ENCODE measurements around the gene ERC2. TPM values are rescaled to one million over a fixed set of nuclear protein-coding genes. Genes with fewer than 3 reads are reported as not detected.

The ERC2 gene
- total and polyA plus RNA-seq, 9 donors, result 1.2 to 9.4 (median 5.4) TPM

DNA sequence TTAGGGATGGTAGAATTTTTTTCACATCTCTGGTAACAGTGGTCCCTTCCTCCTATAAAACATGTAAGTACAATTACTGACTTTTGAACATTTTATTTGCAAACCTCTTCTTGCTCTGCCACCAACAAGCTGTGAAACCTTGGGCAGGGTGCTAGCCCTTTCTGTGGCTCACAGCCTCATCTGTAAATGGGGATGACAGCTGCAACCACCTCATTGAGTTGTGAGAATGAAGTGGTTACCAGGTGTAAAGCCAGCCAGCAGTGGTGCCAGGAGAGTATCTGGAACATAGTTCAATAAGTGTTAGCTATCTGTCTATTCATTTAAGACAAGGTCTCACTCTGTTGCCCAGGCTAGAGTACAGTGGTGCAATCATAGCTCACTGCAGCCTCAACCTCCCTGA is 278.1 kb downstream of the ERC2 start:
- DNase-seq, result no peak
- H3K27me3 ChIP-seq, result no peaks in the 10 kb centered on the region
- H3K9me3 ChIP-seq, result no peaks in the 10 kb centered on the region
- intact Hi-C loops (cut with DNase I), result no loop called here
- H3K36me3 ChIP-seq, result no peaks in the 10 kb centered on the region
- no peak overlapping the region for H3K27ac ChIP-seq
- H3K4me3 ChIP-seq, result no peak overlapping the region
- TF ChIP-seq CTCF (IDR thresholded peaks at IDR 0.05), result no peak
- H3K4me1 ChIP-seq (ENCODE audit: insufficient read depth), result no peaks in the 10 kb centered on the region

GRCh38 chr3:56189536-56189935 is 278.7 kb downstream of the ERC2 start:
- WGBS, 3 donors, result 89 to 100% (median 93%) methylated on average over 2 of the region's 2 CpGs
- H3K27me3 ChIP-seq, result no peaks in the 10 kb centered on the region
- no peaks in the 10 kb centered on the region for H3K9me3 ChIP-seq
- H3K4me3 ChIP-seq, result no peak overlapping the region
- TF ChIP-seq EP300 (IDR thresholded peaks at IDR 0.05), result no peak
- H3K4me1 ChIP-seq (ENCODE audit: insufficient read depth), result no peaks in the 10 kb centered on the region
- H3K27ac ChIP-seq, result no peak overlapping the region
- intact Hi-C loops (cut with DNase I), result no loop called here
- DNase-seq, result no peak
- H3K36me3 ChIP-seq, result no peaks in the 10 kb centered on the region

GRCh38 chr3:56188201-56188600 is 280.1 kb downstream of the ERC2 start:
- WGBS, 3 donors, result 82 to 88% (median 84%) methylated on average over 9 of the region's 9 CpGs
- H3K36me3 ChIP-seq, result no peaks in the 10 kb centered on the region
- DNase-seq, result no peak
- H3K27ac ChIP-seq, result no peak overlapping the region
- intact Hi-C loops (cut with DNase I), result no loop called here
- no peaks in the 10 kb centered on the region for H3K4me1 ChIP-seq (ENCODE audit: insufficient read depth)
- H3K27me3 ChIP-seq, result no peaks in the 10 kb centered on the region
- H3K4me3 ChIP-seq, result no peak overlapping the region
- TF ChIP-seq POLR2A (IDR thresholded peaks at IDR 0.05), result no peak
- no peak for TF ChIP-seq EP300 (IDR thresholded peaks at IDR 0.05)
- TF ChIP-seq CTCF (IDR thresholded peaks at IDR 0.05), result no peak
- no peaks in the 10 kb centered on the region for H3K9me3 ChIP-seq

- Histone ChIP-seq H3K36me3 (no peaks in the 10 kb centered on the region), H3K27ac (no peak overlapping the region), H3K9me3 (no peaks in the 10 kb centered on the region), H3K4me1 (ENCODE audit: insufficient read depth) (no peaks in the 10 kb centered on the region), H3K27me3 (no peaks in the 10 kb centered on the region), H3K4me3 (no peak overlapping the region)
- TF ChIP-seq POLR2A (IDR thresholded peaks at IDR 0.05) (no peak), EP300 (IDR thresholded peaks at IDR 0.05) (no peak), CTCF (IDR thresholded peaks at IDR 0.05) (no peak)
- WGBS, 3 donors, result 71 to 86% (median 71%) methylated on average over 2 of the region's 2 CpGs
- intact Hi-C loops (cut with DNase I), result no loop called here
- no peak for DNase-seq
These were observed 281.2 kb downstream of the ERC2 start for GRCh38 chr3:56187051-56187450.

DNA sequence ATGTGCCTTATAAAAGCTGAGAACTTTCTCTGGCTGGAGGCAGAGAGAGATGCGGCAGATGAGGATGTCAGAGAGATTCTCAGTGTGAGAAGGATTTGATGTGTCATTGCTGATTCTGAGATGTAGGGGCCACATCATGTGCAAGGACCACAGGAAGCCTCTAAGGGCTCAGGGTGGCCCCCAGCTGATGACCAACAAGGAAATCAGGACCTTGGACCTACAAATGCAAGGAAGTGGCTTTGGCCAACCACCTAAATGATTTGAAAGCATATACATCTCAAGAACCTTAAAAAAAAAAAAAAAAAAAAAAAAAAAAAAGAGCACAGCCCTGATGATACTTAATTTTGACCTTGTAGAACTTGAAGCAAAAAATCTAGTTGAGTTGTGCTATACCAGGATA is 282.4 kb downstream of the ERC2 start:
- no peak overlapping the region for H3K4me3 ChIP-seq
- no peak overlapping the region for H3K27ac ChIP-seq
- 92 to 100% (median 97%) methylated on average over 1 of the region's 1 CpG for WGBS, 3 donors
- no peak for TF ChIP-seq CTCF (IDR thresholded peaks at IDR 0.05)
- TF ChIP-seq POLR2A (IDR thresholded peaks at IDR 0.05), result no peak
- no peak for TF ChIP-seq EP300 (IDR thresholded peaks at IDR 0.05)
- no peaks in the 10 kb centered on the region for H3K4me1 ChIP-seq (ENCODE audit: insufficient read depth)
- DNase-seq, result no peak
- H3K36me3 ChIP-seq, result no peaks in the 10 kb centered on the region
- intact Hi-C loops (cut with DNase I), result no loop called here
- no peaks in the 10 kb centered on the region for H3K9me3 ChIP-seq
- no peaks in the 10 kb centered on the region for H3K27me3 ChIP-seq

All from ovary (tissue), 9 donors.